Breast epithelium (tissue), 4 donors: Measurements from ENCODE around the gene PKD2. TPM values are rescaled to one million over a fixed set of nuclear protein-coding genes. Genes with fewer than 3 reads are reported as not detected.

ENCODE experiments used
- DNase-seq, 2 donors: peaks; one replicate each; pipeline ENCODE4 v3.0.0-alpha.2; 2019; ENCODE audit warnings: low spot score in 2 of 2
- H3K27ac ChIP-seq, 2 donors: fragments of 200-600 bp; sonication (generic) in 1 of 2; one replicate each; pipeline ENCODE4 v1.5.1; 2016 to 2019; ENCODE audit warnings: mild to moderate bottlenecking in 1 of 2
- H3K27me3 ChIP-seq, 2 donors: fragments of 200-600 bp; sonication (generic) in 1 of 2; one replicate each; pipeline versions ENCODE4 v1.5.1 to v1.6.0; 2017 to 2019; ENCODE audit warnings: control low read depth in 1 of 2, mild to moderate bottlenecking in 1 of 2
- H3K36me3 ChIP-seq: fragments of 200-600 bp; one replicate; pipeline ENCODE4 v1.5.1; 2019
- H3K4me1 ChIP-seq, 2 donors: fragments of 200-600 bp; sonication (generic); one replicate each; pipeline ENCODE4 v1.5.1; 2016 to 2019; ENCODE audit warnings: control low read depth in 1 of 2
- H3K4me3 ChIP-seq, 3 donors: fragments of 200-600 bp; sonication (generic); 1 replicate in 2 of 3; 2 replicates in 1 of 3; pipeline ENCODE4 v1.5.1; 2016 to 2019; ENCODE audit warnings: mild to moderate bottlenecking in 3 of 3, moderate library complexity in 2 of 3
- H3K9me3 ChIP-seq, 2 donors: fragments of 200-600 bp; sonication (generic) in 1 of 2; one replicate each; pipeline ENCODE4 v1.5.1; 2016 to 2019; ENCODE audit warnings: control low read depth in 1 of 2
- POLR2A ChIP-seq: fragments of 450-650 bp; IDR thresholded peaks from one replicate; pipeline ENCODE4 v1.6.1; 2016; ENCODE audit warnings: antibody characterized with exemption, mild to moderate bottlenecking, moderate library complexity
- POLR2AphosphoS5 ChIP-seq, 3 donors: sonication (generic); formaldehyde crosslinking; IDR thresholded peaks; one replicate each; pipeline ENCODE4 v1.6.1; 2017; ENCODE audit warnings: antibody characterized with exemption in 3 of 3
- intact Hi-C: fragments of 100-400 bp; cut with DNase I; formaldehyde crosslinking; loops from one replicate; pipeline ENCODE4 v1.15.1; 2023; ENCODE audit warnings: low total_unique reads
- total RNA-seq, 3 donors: library from RNA; depleted of rRNA; stranded (reverse); fragments of >200 nt; gene quantifications; one replicate each; pipeline ENCODE4 v1.1.0, GENCODE V29; 2016
- TF ChIP-seq, protein P1 (sequence below), 3 donors: fragments of 450-650 bp; IDR thresholded peaks; one replicate each; pipeline ENCODE4 v1.5.1; 2016 to 2017; ENCODE audit warnings: antibody characterized with exemption in 3 of 3, mild to moderate bottlenecking in 3 of 3, moderate library complexity in 3 of 3

The PKD2 gene
- total RNA-seq, 3 donors from 2014 or later, result 60.0 to 66.2 (median 61.3) TPM

DNA sequence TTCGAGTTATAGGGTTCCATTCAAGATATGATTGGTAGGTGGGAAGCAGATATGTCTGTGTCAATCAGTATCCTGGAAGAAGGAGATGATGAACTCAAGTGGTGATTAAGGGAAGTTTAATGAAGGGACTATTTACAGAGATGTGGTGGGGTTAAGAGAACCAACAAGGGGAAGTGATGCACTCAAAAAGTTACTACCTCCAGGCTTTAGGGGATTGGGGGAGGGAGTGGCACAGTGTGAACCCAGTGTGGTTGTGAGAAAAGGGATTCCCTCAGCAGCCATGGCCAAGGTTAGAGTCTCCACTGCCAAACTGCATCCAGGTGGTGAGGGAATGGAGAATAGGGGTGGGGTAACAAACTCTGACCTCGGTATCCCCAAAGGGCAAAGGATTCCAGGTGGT is 27.9 kb downstream of the PKD2 start:
- TF ChIP-seq POLR2A (no peak), POLR2AphosphoS5 (IDR thresholded peaks at IDR 0.05) (no peak)
- TF ChIP-seq, protein P1, sequence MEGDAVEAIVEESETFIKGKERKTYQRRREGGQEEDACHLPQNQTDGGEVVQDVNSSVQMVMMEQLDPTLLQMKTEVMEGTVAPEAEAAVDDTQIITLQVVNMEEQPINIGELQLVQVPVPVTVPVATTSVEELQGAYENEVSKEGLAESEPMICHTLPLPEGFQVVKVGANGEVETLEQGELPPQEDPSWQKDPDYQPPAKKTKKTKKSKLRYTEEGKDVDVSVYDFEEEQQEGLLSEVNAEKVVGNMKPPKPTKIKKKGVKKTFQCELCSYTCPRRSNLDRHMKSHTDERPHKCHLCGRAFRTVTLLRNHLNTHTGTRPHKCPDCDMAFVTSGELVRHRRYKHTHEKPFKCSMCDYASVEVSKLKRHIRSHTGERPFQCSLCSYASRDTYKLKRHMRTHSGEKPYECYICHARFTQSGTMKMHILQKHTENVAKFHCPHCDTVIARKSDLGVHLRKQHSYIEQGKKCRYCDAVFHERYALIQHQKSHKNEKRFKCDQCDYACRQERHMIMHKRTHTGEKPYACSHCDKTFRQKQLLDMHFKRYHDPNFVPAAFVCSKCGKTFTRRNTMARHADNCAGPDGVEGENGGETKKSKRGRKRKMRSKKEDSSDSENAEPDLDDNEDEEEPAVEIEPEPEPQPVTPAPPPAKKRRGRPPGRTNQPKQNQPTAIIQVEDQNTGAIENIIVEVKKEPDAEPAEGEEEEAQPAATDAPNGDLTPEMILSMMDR (IDR thresholded peaks at IDR 0.05), result no peak
- Histone ChIP-seq H3K27me3 (no peaks in the 10 kb centered on the region), H3K36me3 (no peaks in the 10 kb centered on the region), H3K9me3 (no peaks in the 10 kb centered on the region), H3K4me1 (no peaks in the 10 kb centered on the region), H3K27ac (no peak overlapping the region), H3K4me3 (no peak overlapping the region)
- intact Hi-C loops, result no loop called here
- DNase-seq, result no peak

DNA sequence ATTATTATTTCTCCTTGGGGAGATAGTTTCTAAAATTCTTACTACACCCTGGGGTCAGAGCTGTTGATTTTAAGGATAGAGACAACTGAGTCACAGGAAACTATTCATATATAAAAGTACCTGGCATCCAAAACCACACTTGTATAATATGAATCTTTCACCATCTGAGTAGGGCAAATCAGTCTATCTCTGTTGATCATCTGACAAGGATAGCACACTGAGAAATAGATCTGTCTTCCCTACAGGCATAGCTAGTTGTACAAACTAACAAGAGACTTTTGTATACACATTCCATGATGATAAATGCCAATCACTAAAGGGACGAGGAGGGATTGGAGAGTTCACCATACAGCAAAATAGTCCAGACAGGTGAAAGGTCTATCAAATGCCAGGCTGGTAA is 30.0 kb downstream of the PKD2 start:
- intact Hi-C loops, result no loop called here
- no peak overlapping the region for H3K4me3 ChIP-seq
- H3K4me1 ChIP-seq, result no peaks in the 10 kb centered on the region
- DNase-seq, result no peak
- TF ChIP-seq POLR2A, result no peak
- TF ChIP-seq, protein P1 (IDR thresholded peaks at IDR 0.05), result no peak
- TF ChIP-seq POLR2AphosphoS5 (IDR thresholded peaks at IDR 0.05), result no peak
- no peak overlapping the region for H3K27ac ChIP-seq
- H3K36me3 ChIP-seq, result peaks cover 6% of the 10 kb centered on the region
- no peaks in the 10 kb centered on the region for H3K9me3 ChIP-seq
- no peaks in the 10 kb centered on the region for H3K27me3 ChIP-seq

DNA sequence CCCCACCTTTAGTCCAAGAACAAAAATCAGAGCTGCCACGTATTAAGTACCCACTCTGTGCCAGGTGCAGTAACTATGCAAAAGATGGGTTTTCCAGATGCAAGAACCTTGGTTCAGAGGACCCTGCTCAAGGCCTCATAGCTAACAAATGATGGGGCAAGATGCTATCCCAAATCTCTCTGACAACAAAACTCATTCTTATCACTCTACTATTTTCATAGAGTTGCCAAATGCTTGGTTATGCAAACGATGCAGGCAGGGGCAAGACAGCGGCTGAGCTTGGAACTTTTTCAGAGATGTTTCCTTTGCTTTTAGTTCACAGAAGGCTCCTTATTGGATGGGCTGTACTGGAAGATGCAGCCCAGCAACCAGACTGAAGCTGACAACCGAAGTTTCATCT is 30.5 kb downstream of the PKD2 start:
- no peak for DNase-seq
- H3K27ac ChIP-seq, result no peak overlapping the region
- intact Hi-C loops, result no loop called here
- H3K4me3 ChIP-seq, result no peak overlapping the region
- H3K9me3 ChIP-seq, result no peaks in the 10 kb centered on the region
- peaks cover 6% of the 10 kb centered on the region for H3K36me3 ChIP-seq
- no peaks in the 10 kb centered on the region for H3K4me1 ChIP-seq
- no peaks in the 10 kb centered on the region for H3K27me3 ChIP-seq
- TF ChIP-seq, protein P1 (IDR thresholded peaks at IDR 0.05), result no peak
- TF ChIP-seq POLR2AphosphoS5 (IDR thresholded peaks at IDR 0.05) (no peak), POLR2A (no peak)

DNA sequence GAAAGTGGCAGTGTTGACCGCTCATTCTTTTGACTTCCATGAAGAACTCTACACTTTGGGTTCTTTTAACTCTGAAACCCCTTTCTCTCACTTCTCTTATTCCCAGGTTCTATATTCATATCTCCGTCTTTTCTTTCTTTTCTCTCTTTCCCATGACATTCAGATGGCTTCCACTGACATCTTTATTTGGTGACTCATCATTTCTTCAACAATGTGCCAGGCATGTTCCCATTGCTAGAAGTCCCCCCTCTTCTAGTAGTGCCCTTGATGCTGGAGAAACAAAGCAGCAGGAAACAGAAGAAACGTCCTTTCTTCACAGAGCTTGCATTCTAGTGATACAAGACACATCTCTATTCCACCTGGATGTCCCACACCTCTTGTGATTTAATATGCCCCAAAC is 33.3 kb downstream of the PKD2 start:
- H3K4me3 ChIP-seq, result no peak overlapping the region
- peaks cover 6% of the 10 kb centered on the region for H3K36me3 ChIP-seq
- H3K27ac ChIP-seq, result no peak overlapping the region
- no peak for DNase-seq
- TF ChIP-seq POLR2AphosphoS5 (IDR thresholded peaks at IDR 0.05), result no peak
- TF ChIP-seq POLR2A, result no peak
- TF ChIP-seq, protein P1 (IDR thresholded peaks at IDR 0.05), result no peak
- no peaks in the 10 kb centered on the region for H3K27me3 ChIP-seq
- intact Hi-C loops, result no loop called here
- H3K4me1 ChIP-seq, result no peaks in the 10 kb centered on the region
- no peaks in the 10 kb centered on the region for H3K9me3 ChIP-seq

DNA sequence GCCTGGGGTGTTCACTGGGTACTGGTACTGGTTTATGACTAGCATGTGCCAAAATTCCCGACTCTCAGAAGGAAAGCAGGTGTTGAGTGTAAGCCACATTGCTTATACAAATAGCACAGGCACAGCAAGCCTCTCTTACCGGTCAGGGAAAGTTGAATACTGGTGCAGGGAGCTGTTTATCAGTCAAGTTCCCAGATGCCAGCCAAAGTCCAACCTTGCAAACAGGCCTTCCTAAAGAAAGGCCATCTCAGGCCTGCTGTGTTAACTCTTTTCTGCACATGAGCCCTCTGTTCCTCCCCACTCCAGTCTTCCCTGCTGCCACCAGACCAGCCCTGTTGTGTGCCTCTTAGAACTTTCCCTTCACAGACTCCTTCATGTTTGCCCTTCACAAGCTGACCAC is 34.2 kb downstream of the PKD2 start:
- DNase-seq, result no peak
- no peak overlapping the region for H3K27ac ChIP-seq
- H3K36me3 ChIP-seq, result peaks cover 6% of the 10 kb centered on the region
- no peaks in the 10 kb centered on the region for H3K4me1 ChIP-seq
- no peaks in the 10 kb centered on the region for H3K27me3 ChIP-seq
- intact Hi-C loops, result no loop called here
- TF ChIP-seq POLR2A (no peak), POLR2AphosphoS5 (IDR thresholded peaks at IDR 0.05) (no peak)
- TF ChIP-seq, protein P1 (IDR thresholded peaks at IDR 0.05), result no peak
- H3K4me3 ChIP-seq, result no peak overlapping the region
- H3K9me3 ChIP-seq, result no peaks in the 10 kb centered on the region
